HL-60 (cell line): ENCODE measurements around the gene ICA1.

Source experiments
- DNase-seq, 2 experiments: peaks; one replicate each; pipeline ENCODE4 v3.0.0-alpha.2; 2010 to 2020; ENCODE audit warnings: low read depth in 1 of 2, low spot score in 1 of 2
- H3K27ac ChIP-seq: fragments of 250-450 bp; sonication (Bioruptor Pico); replicated peaks from 2 replicates; pipeline ENCODE4 v1.5.1; 2020; ENCODE audit warnings: mild to moderate bottlenecking, moderate library complexity
- H3K27me3 ChIP-seq: fragments of 250-450 bp; sonication (Bioruptor Pico); 2 replicates; pipeline ENCODE4 v1.5.1; 2021; ENCODE audit warnings: mild to moderate bottlenecking, moderate library complexity; ENCODE audit not compliant: insufficient read depth, poor library complexity, severe bottlenecking
- H3K4me3 ChIP-seq: replicated peaks from 2 replicates; pipeline ENCODE4 v1.5.1; 2011; ENCODE audit warnings: mild to moderate bottlenecking, control low read depth, low read length; ENCODE audit not compliant: insufficient read depth
- GABPA ChIP-seq: IDR thresholded peaks from 2 replicates; pipeline ENCODE4 v1.6.1; 2012; ENCODE audit warnings: low read depth
- POLR2AphosphoS5 ChIP-seq: IDR thresholded peaks from 2 replicates; pipeline ENCODE4 v1.6.1; 2012; ENCODE audit warnings: low read depth
- SPI1 ChIP-seq: IDR thresholded peaks from 2 replicates; pipeline ENCODE4 v1.6.1; 2012; ENCODE audit warnings: low read depth, mild to moderate bottlenecking, borderline replicate concordance
- TF ChIP-seq, protein P1 (sequence below): IDR thresholded peaks from one replicate; pipeline ENCODE4 v1.5.1; 2011; ENCODE audit warnings: low read length, control low read depth, inconsistent platforms; ENCODE audit not compliant: insufficient read depth
- TF ChIP-seq, protein P2 (sequence below): IDR thresholded peaks from 2 replicates; pipeline ENCODE4 v1.6.1; 2012; ENCODE audit warnings: low read depth; ENCODE audit not compliant: insufficient replicate concordance

The ICA1 gene

DNA sequence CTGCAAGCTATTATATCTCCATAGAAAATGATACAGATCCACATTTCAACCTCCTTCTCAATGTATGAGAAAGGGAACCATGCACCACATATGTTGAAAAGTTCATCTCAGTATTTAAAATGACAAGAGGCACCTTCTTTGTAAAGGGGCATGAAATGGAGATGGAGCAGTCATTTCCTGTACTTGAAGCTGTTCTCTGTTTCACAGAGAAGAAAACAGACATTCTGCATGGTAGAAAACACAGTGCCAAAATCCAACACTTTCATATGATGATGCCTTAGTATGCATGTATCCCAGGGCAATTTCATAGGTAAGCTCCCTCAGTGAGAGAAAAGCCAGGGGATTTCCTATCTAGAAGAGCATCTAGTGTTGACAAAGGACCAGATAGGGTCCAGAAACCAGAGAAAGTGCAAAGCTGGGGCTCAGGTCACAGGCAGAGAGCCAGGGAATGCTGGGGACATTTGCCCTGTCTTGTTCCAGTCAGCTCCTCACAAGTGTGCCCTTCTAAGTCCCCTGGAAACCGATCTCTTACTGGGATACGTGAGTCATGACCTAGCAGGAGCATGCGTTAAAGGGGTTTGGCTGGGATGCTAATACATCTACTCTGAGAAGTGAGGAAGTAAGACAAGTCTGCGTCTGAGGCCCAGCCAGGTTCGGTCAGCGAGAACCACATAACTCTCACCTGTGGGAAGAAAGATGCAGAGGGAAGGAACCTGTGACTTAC is 118.7 kb downstream of the ICA1 start:
- H3K27ac ChIP-seq: no peak overlapping the region
- TF ChIP-seq, protein P1, sequence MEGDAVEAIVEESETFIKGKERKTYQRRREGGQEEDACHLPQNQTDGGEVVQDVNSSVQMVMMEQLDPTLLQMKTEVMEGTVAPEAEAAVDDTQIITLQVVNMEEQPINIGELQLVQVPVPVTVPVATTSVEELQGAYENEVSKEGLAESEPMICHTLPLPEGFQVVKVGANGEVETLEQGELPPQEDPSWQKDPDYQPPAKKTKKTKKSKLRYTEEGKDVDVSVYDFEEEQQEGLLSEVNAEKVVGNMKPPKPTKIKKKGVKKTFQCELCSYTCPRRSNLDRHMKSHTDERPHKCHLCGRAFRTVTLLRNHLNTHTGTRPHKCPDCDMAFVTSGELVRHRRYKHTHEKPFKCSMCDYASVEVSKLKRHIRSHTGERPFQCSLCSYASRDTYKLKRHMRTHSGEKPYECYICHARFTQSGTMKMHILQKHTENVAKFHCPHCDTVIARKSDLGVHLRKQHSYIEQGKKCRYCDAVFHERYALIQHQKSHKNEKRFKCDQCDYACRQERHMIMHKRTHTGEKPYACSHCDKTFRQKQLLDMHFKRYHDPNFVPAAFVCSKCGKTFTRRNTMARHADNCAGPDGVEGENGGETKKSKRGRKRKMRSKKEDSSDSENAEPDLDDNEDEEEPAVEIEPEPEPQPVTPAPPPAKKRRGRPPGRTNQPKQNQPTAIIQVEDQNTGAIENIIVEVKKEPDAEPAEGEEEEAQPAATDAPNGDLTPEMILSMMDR: no peak

DNA sequence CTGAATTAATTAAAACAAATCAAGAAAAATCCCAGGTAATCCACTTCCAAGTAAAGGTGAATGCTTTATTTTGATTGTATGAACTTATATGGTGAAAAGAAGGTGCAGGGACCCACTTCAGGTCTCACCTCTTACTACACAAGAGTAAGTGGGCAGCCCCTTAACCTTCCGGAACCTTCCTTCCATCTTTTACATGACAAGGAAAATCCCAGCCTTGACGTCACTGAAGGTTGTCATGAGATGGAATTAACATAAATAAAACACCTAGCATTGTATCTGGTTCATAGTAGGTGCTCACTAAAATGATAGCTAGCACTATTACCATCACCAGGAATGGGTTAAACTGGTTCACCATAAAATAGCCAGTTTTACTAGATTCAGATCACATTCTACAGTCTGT is 119.5 kb downstream of the ICA1 start:
- Histone ChIP-seq H3K27ac (no peak overlapping the region), H3K27me3 (no peaks in the 10 kb centered on the region), H3K4me3 (no peak overlapping the region)
- TF ChIP-seq, protein P2, sequence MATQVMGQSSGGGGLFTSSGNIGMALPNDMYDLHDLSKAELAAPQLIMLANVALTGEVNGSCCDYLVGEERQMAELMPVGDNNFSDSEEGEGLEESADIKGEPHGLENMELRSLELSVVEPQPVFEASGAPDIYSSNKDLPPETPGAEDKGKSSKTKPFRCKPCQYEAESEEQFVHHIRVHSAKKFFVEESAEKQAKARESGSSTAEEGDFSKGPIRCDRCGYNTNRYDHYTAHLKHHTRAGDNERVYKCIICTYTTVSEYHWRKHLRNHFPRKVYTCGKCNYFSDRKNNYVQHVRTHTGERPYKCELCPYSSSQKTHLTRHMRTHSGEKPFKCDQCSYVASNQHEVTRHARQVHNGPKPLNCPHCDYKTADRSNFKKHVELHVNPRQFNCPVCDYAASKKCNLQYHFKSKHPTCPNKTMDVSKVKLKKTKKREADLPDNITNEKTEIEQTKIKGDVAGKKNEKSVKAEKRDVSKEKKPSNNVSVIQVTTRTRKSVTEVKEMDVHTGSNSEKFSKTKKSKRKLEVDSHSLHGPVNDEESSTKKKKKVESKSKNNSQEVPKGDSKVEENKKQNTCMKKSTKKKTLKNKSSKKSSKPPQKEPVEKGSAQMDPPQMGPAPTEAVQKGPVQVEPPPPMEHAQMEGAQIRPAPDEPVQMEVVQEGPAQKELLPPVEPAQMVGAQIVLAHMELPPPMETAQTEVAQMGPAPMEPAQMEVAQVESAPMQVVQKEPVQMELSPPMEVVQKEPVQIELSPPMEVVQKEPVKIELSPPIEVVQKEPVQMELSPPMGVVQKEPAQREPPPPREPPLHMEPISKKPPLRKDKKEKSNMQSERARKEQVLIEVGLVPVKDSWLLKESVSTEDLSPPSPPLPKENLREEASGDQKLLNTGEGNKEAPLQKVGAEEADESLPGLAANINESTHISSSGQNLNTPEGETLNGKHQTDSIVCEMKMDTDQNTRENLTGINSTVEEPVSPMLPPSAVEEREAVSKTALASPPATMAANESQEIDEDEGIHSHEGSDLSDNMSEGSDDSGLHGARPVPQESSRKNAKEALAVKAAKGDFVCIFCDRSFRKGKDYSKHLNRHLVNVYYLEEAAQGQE: no peak
- DNase-seq: no peak

More for the DNA sequence above, 118.7 kb downstream of the ICA1 start:
- Histone ChIP-seq H3K4me3 (no peak overlapping the region), H3K27me3 (no peaks in the 10 kb centered on the region)
- no peak for DNase-seq

DNA sequence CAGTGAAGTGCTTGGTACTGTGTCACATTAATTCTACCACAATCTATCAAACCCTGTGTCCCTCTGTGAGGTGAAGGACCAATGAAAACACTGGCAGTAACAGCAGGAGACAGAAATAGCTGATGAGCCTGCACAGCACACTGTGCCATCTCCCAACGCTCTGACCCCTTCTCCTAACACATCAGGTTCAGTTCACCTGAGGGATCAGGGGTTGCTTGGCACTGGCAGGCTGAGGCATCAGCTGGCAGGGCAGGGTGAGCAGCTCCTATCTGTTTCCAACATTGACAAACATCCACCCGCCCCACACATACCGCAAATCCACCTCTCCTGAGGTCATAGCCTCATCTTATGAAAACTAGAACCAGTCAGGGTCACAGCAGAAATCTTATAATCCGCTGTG is 120.9 kb downstream of the ICA1 start:
- Histone ChIP-seq H3K4me3 (no peak overlapping the region), H3K27ac (no peak overlapping the region), H3K27me3 (no peaks in the 10 kb centered on the region)
- no peak for TF ChIP-seq GABPA
- TF ChIP-seq, protein P2: no peak
- TF ChIP-seq POLR2AphosphoS5: no peak
- TF ChIP-seq, protein P1: no peak
- no peak for TF ChIP-seq SPI1
- DNase-seq: no peak

DNA sequence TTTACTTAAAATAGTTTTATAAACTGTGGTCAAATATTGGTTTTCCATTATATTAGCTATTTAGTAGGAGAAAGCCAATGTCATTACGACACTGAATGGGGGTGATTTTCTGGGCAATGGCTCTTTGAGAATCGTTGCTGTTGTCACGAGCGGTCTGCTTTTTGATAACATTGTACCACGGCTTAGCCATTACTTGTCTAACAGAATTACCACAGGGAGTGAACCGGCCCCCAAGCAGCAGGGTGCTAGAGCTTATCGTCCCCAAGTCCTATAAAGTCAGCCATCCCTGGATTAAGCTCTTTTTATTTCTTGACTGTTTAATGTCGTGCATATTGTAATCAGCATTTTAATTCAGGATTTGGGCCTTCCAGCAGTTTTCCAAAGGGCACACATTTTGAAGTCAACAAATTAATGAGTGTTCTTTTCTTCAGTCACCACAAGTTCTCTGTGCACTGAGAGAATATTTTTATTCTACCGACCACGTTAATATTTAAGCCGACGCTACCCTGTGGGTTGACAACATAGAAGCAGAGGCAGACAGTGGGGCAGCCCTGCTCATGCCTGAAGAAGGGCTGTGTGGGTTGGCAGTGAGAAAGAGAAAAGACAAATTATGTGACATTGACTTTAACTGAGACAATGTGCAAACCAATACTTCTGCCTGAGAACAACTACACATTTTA is 125.8 kb downstream of the ICA1 start:
- no peak for TF ChIP-seq SPI1
- TF ChIP-seq, protein P2: no peak
- DNase-seq: no peak
- no peak overlapping the region for H3K4me3 ChIP-seq

More for the DNA sequence above, 125.8 kb downstream of the ICA1 start:
- H3K27ac ChIP-seq: no peak overlapping the region
- no peaks in the 10 kb centered on the region for H3K27me3 ChIP-seq
